ENCODE measurements around the gene AGK.
"Not testable (repeated sequence)": the region's sequence is repeated elsewhere in the genome, so short reads cannot be mapped to it uniquely, and the experiment has no call there.

Gene AGK

DNA sequence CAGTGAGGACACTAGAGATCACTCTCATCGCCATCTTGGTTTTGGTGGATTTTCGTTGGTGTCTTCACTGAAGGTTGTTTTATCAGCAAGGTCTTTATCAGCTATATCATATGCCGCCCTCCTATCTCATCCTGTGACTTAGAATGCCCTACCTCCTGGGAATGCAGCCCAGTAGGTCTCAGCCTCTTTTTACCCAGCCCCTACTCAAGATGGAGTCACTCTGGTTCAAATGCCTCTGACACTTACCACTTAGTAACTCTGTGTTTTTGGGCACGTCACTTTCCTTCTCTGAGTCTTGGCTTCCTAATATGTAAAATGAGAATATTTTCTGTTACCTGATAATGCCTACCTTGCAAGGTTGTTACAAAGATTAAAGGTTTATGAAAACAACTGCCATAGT, 37.7 kb downstream of the AGK start:
- DNase-seq = no peak

DNA sequence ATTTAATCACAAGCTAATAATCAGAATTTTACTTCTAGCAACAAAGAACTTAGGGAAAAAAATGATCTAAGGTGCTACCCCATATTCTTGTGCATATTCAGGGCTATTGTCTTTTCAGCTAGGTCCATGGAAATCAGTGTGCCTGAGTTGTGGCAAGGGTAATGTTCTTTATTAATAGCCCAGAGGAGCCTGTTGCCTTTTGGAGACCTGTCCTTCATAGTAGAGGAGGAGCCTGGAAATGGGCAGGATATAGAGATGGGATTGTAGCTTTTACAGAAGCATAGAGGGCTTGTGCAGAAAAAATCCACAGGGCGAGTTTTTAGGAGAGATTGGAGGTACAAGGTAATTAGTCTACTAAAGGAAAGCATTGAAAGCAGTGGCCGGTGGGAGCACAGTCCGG, 38.9 kb downstream of the AGK start:
- DNase-seq = no peak

DNA sequence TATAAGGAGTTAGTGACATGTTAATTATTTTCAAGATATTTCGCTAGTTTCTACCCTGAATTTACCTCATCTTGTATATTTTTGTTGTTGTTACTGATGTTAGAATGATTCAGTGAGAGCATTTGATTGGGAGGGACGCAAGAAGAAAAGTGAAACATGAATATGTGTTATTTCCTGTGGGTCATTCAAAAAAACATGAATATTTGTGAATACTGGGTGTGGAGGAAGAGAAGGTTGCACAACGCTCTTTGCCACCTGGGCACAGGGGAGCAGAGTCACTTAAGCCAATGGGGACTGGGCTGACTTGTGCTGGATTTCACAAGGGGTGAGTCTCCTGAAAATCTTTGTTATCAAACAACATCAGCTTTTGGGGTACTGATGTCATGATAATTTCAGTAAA, 39.5 kb downstream of the AGK start:
- DNase-seq = peak; percentile 11

DNA sequence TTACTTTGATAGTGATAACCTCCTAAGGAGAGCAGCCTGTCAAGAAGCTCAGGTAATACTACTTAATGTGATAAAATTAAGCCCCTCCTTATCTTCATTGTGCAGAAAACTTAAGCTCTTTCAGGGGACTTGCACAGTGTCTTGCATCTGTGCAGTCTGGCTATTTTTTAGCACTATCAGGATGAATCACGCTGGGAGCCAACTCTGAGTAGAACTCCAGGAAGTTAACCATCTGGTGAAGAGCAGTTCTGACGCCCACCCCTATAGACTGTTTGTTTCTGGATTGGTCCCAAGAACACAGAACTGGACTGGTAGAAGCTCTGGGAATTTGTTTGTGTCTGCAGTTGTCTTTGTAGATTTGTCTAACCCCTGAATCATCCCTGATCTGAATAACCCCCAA, 41.9 kb downstream of the AGK start:
- DNase-seq = no peak

DNA sequence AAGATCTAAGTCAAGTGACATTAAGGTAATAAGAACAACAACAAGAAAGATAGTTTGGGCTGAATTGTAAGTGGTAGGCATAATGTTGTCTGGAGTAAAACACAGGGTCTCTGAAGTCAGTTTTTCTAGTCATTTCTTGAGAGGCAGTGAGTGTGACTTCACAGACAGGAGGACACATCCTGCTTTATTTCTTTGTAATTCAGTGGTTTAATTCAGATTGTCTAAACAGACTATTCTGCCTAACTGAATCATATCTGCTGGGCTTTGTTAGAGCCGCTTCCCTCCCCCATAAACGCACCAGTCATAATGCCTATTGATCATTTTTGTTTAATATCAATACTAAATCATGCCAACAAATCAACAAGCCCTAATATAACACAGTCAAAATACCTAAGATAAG, 46.8 kb downstream of the AGK start:
- DNase-seq = no peak

DNA sequence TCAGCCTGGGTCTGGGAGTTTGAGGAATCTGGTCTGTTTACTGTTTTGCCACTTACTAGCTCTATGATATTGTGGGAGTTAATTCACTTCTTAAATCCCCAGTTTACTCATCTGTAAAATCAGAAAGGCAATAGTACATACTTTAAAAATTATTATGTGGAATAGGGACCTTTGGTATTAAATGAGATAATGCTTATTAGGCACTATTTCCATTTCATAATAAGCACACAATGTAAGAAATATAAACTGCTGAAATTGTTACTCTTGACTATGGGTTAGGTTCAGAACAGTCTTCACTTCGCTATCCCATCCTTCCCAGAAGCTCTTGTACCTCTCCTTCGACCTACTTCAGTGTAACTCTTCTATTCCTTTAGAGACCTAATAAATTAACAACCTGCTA, 47.2 kb downstream of the AGK start:
- DNase-seq = no peak

DNA sequence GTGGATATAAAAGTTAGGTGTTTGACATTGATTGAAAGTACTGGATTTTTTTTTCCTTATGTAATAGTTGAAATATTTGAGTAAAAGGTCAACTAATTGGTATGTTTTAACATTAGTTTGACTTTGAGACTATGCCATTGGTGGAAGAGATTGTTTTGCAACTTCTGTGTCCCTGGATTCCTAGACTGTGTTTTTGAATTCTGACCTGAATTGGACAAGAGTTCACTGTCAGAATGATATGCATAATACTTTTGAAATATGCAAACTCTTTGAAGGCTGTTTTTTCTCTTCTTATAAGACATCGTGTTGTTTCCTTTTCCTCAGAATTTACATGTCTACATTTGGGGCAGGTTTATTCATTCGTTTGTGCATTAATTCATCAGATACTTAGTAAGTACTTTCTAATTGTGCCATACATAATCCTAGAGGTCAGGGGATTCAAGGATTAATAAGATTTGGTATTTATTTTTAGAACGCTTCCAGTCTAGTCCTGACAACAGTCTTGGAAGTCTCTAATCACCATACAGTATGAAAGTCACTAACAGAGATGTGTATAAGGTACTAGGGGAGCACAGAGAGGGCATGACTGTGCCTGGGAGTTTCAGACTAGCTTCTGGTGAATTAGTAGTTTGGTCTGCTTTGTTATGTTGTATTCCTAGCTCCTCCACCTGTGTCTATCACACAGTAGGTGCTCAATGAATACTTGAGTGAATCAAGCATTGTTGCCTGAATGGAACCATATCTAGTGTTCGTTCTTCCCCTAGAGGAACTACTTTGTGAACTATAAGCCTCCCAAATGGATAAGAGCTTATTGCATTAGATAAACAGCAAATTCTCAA, 49.2 kb downstream of the AGK start:
- DNase-seq = no peak

DNA sequence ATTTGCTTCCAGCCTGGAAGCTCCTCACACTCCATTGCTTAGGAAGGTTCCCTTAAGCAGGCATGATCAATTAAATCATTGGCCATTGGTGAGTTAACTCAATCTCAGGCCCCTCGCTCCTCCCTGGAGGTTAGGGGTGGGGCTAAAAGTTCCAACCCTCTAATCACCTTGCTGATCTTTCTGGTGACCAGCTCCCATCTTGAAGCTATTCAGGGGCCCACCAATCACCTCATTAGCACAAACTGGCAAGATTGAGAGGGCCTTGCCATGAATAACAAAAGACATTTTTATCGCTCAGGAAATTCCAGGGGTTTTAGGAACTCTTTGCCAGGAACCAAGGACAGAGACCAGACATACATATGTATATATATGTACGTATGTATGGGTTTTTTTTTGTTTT, 58.4 kb downstream of the AGK start:
- no peak for DNase-seq

DNA sequence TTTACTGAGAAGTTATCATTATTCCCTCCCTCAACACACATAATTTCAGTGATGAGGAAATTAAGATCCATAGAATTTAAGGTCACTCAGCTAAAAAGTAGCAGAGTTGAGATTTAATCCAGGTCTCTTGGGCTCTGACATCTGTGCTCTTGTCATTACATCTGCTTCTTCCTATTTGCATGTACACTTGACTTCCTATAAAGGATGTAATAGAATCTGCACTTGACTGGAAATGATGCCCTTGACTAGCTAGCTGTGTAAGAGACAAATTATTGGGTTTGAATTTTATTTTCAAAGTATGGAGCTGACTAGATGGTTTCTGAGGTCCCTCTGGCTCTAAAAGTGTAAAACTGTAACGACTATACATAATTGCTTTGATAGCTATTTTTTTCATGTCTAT, 59.5 kb downstream of the AGK start:
- no peak for DNase-seq

DNA sequence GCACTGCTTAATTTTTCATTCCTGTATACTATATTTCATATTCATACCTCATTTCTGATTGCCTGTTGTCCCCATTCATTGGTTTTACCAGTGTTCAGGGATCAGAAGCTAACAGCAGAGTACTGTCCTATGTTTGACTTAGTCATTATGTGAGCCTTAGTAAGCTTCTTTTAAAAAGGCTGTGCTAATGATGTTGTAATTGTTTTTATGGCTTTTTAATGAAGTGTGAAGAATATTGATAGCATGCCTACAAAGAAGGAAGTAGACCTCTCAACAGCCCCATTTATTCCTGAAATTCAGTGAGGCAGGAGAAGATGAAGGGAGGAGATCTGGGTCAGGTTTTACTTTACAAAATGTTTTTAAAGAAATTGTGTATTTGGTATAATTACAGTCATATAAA, 61.7 kb downstream of the AGK start:
- DNase-seq = no peak

DNA sequence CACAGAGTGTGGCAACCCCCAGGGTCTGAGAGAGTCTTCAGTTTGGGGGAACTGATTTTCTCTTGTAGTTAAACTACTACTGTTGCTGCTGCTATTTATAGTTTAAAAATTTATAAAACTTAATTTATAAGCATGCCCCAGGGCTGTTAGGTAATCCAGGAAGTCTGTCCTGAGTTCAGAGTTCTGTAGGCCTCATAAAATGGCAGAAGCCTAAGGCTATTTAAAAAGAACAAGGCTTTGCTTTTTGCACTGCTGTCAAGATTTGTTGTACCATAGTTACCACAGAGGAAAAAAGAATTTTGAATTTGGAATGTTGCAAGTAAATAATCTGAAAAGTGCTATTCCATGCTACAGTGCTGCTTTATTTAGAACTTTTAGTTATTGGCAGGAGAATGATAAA, 66.1 kb downstream of the AGK start:
- DNase-seq = no peak

DNA sequence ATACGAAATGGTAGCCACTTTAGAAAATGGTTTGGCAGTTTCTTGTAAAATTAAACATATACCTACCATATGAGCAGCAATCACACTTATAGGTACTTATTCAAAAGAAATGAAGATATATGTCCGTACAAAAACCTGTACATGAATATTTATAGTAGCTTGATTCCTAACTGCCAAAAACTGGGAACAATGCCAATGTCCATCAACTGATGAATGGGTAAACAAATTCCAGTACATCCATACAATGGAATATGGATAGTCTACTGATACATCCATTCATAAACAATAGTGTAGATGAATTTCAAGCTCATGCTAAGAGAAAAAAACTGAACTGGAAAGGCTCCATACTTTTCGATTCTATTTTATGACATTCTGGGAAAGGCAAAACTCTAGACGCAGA, 68.5 kb downstream of the AGK start:
- DNase-seq = no peak

DNA sequence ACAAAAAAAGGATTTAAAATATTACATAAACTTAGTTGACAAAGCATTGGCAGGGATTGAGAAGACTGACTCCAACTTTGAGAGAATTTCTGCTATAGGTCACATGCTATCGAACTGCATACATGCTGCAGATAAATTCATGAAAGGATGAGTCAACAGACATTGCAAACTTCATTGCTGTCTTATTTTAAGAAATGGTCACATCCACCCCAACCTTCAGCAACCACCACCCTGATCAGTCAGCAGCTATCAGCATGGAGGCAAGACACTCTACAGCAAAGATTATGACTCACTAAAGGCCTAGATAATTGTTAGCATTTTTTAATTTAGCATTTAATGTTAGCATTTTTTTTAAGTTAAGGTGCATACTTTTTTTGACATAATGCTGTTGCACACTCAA, 73.6 kb downstream of the AGK start:
- DNase-seq = no peak

DNA sequence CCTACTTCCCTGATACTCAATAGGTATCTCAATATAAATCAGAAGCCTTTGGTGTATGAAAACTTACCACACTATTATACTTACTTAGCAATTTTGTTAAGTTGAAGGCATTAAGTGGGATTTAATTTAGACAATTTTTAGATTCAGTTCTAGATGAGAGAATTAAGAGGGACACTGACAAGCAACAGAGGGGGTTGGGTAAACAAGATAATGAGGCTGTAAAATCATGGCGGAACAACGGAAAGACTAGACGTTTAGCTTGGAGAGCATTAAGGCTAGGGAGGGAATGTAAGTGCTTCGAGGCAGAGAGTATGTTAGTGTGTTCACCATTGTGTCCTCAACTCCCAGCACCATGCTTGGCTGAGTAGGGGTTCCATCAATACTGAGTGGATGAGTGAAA, 79.4 kb downstream of the AGK start:
- no peak for DNase-seq

DNA sequence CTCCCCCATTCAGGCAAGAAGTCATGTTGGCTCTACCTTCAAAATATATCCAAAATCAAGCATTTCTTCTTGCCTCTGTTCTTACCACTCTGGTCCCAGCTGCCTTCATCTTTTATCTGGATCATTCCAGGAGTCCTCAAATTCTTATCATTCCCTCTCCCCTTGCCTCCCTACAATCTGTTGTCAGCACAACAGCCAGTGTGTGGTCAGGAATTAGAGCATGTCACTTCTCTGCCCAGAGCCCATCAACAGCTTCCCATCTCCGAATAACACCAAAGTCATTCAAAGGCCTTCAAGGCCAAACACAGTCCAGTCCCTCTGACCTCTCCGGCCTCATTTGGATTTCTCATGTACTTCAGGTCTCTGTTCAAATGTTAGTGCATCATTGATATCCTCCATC, 80.3 kb downstream of the AGK start:
- no peak for DNase-seq

DNA sequence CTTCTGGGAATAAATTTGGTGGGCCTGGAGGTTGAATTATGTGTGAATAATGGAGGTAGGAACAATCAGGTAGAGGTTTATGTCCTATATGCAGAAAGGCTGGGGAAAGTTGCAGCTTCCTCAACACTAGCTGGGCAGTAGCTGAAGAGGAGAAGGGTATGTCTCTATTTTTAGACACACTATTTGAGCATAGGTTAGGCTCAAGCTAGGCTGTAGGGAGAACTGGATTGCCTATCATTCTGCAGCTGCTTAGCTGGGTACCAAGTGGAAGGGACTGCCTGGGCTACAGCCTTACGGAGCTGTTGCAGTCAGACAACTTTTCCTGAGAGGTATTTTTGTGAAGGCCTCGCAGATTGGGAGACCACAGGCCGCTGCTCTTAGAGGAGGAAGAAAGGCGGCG, 82.9 kb downstream of the AGK start:
- DNase-seq = no peak

DNA sequence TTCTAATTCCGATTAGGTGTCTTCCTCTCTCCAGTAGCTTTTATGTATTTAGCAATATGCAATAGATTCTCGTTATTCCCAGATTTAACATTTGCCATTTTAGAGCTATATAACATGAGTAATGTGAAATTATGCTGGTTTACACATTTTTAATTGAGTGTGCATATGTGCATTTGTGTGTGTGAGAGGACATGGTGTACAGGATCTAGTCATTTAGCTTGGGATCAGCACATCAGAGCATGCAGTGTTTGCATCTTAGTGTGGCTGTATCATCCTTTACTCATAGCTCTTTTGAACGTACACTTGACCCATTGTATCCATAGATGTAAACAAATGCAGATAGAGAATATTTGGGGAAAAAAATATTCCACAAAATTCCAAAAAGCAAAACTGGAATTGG, 84.8 kb downstream of the AGK start:
- no peak for DNase-seq

DNA sequence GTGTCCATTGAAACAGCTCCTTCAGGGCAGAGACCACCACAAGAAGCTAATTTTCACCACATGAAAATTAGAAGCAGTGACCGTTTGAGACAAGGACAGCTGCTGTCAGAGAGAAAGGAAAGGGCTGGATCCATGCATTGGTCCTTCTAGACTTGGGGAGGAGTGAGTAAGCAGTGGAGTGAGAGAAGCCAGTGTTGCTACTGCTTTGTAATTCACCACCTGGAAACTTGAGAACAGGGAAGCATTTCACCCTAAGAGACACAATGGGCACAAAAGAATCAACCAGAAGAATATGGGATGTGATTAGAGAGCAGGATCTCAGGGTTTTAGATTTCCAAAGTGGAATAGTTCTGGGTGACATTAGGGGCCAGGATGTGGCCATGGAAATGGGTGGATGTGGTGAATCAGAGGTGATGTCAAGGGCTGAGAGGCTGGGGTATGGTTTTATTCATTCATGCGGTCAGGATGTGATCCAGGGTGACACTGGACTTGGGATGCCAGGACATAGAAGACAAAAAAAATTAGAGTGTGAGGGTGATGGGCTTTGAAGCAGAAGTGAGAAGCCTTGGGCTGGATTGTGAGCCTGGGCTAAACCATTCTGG, 89.1 kb downstream of the AGK start:
- DNase-seq = no peak

DNA sequence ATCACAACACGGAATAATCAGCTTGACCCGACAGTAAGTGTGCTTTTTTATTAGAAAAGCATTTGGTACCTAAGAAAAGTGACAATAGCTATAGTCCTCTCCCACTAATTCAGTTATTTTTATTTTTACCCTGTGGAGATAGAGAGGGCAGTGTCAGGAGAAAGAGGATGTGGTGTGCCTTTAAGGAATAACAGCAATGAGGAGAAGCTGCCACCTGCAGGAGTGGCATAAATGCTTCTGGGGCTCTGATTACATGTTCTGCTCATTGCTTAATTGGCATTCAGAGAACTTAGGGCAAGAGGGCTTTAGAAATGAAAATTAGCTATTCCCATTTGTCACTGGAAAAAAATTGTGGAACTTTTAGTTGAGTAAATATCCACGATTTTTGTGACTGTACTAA, 90.7 kb downstream of the AGK start:
- DNase-seq = no peak

DNA sequence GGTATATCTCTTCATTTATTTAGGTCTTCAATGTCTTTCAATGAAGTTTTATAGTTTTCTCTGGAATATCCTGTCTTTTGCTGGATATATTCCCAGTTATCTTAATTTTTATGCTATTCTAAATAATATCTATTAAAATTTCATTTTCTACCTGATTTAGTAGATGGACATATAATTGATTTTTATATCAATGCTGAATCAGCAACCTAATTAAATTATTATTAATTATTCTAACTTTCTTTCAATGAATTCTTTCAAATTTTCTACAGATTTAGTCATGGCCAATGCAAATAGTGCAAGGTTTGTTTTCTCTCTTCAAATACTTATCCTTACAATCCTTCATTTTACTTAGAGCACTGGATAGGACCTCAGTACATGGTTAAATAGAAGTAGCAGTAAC, 94.0 kb downstream of the AGK start:
- no peak for DNase-seq

DNA sequence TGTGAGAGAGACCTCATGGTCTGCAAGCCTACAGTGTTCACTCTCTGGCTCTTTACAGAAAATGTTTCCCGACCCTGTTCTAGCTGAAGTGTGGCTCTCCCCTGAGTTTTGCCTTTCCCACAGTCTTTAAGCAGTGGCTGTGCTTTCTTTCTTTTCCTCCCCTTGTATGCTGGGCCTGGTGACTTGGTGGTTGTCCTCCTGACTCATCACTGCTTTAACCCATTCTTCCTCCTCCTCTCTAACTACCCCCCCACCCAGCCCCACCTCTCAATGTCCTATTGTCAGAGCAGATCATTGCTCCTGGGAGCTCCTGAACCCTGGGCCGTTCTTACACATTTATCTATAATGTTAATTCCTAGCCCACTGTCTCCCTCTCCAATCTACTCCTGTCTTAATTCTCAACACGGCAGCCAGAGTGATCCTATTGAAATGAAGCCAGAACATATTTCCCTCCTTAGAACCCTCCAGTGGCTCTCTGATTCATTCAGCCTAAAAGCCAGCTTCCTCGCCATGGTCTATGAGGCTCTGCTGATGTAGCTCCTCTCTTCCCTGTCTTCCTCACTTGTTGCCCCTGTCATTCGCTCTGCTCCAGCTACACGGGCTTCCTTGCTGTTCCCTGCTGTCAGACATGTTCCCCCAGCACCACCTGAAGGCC, 95.7 kb downstream of the AGK start:
- no peak for DNase-seq

DNA sequence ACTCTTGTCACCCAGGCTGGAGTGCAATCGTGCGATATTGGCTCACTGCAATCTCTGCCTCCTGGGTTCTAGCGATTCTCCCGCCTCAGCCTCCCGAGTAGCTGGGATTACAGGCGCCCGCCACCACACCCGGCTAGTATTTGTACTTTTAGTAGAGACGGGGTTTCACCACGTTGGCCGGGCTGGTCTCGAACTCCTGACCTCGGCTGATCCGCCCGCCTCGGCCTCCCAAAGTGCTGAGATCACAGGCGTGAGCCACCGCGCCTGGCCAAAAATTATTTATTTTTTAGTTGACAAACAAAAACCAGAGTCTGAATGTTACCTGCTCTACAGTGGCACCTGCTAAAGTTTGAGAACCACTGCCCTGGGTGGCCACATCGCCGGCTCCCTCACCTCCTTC, 96.5 kb downstream of the AGK start:
- DNase-seq = not testable (repeated sequence)

DNA sequence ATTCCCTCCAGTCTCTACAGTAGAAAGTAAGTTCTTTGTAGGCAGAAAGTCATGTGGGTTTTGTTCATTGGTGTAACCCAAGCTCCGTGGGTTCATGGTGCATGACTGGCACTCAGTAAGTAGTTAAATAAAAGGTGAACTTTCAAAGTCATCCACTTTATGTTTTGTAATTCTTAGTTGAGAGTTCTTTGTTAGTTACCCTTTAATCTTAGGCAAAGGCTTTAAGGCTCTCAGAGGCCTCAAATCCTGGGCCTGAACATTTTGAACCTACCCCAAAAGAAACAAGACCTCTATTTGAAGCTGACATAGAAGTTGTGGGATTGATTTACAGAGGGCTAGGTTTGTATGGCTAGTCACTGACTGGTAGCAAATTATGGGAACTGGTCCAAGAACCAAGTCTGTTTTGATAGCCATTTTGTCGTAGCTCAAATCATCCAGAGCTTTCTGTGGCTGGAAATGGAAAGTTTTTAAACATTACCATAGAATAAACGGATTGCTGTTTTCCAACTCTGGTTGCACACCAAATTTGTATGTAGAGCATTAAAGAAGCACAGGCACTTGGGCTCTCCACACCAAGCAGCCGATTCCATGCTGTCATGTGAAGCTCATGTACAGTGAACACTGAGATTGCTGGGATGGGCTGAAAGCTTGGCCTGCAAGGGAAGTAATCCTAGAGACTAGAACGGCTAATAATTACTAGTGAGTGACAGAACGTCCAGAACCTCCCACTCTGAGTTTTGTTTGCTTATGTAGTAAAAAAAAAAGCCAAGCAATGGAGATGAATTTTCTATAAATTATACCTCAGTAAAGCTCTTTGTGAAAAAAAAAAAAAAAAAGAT, 97.3 kb downstream of the AGK start:
- DNase-seq = no peak
